GM12872 (cell line): ENCODE measurements around the gene TTC9.

Experiments used
- TF ChIP-seq, protein P1 (sequence below): IDR thresholded peaks from 3 replicates; pipeline ENCODE4 v1.5.1; 2011; ENCODE audit warnings: low read depth, mild to moderate bottlenecking, low read length, moderate library complexity; ENCODE audit not compliant: insufficient read depth

TTC9 gene

DNA sequence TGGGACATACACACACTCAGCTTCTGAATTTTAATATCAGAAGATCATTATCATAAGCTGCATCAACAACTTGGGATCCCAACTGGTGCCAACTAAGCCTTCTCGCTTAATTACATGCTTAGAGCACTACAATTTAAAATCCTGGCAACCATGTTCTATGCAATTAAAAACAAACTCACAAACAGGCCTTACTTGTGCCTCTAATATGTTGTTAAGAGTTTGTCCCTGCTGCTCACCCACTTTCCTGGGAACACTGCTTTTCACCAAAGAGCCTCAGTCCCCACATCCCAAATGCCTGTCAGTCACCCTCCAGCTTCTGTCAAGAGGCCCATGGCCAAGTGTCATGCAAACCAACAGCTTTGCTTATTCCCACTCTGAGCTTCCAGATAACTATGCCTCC lies 69.7 kb downstream of the TTC9 start:
- TF ChIP-seq, protein P1, sequence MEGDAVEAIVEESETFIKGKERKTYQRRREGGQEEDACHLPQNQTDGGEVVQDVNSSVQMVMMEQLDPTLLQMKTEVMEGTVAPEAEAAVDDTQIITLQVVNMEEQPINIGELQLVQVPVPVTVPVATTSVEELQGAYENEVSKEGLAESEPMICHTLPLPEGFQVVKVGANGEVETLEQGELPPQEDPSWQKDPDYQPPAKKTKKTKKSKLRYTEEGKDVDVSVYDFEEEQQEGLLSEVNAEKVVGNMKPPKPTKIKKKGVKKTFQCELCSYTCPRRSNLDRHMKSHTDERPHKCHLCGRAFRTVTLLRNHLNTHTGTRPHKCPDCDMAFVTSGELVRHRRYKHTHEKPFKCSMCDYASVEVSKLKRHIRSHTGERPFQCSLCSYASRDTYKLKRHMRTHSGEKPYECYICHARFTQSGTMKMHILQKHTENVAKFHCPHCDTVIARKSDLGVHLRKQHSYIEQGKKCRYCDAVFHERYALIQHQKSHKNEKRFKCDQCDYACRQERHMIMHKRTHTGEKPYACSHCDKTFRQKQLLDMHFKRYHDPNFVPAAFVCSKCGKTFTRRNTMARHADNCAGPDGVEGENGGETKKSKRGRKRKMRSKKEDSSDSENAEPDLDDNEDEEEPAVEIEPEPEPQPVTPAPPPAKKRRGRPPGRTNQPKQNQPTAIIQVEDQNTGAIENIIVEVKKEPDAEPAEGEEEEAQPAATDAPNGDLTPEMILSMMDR, result no peak

DNA sequence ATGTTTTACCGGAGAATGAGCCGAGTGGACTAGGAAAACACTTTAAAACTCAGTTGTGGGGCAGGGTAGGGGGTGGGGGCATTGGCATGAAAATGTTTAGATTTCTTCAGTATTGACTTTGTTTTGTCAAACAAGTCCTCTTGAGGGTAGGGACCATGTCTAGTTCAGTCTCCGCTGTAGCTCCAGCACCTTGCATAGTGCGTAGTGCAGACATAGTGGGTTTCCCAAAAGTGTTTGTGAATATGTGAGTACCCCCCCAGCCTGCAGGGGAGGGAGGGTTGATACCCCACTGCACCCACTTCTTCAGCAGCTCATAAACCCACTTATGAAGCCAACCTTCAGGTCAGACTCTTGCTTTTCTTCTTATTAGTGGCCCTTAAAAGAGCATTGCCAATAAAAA lies 71.4 kb downstream of the TTC9 start:
- TF ChIP-seq, protein P1, result no peak

DNA sequence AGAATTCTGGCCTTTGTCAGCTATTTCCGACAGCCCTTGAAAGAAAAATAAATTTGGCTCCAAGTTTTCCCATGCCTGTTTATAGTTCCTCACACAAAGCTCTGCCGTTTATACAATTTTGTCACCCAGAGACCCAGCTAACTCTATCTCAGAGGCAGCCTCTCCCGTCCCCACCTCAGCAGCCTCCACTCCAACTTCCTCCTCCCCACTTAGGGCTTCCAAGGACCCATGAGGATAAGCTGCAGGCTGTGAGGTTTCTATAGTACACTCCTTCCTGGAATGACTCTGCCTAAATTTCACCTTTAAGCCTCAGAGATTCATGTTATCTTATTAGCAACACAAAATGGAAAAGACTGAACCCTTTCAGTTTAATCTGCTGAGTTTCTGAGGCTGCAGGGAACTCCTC lies 71.8 kb downstream of the TTC9 start:
- TF ChIP-seq, protein P1, result no peak

DNA sequence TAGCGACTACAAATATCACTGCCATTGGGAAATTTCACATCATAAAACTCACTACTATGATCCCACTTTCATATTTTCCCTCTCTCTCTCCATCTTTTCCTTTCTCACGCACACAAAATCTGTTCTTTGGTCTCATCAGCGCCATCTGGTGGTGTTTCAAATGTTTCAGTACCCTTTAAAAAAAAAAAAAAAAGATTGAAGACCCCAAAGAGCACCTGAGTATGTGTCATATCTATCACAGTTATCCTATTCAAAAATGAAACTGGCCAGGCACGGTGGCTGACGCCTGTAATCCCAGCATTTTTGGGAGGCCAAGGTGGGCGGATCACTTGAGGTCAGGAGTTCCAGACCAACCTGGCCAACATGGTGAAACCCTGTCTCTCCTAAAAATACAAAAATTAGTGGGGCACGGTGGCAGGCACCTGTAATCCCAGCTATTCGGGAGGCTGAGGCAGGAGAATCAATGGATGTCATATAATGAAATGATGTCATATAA lies 72.4 kb downstream of the TTC9 start:
- TF ChIP-seq, protein P1, result peak; percentile 54; the same call in 2 of the 3 replicates

DNA sequence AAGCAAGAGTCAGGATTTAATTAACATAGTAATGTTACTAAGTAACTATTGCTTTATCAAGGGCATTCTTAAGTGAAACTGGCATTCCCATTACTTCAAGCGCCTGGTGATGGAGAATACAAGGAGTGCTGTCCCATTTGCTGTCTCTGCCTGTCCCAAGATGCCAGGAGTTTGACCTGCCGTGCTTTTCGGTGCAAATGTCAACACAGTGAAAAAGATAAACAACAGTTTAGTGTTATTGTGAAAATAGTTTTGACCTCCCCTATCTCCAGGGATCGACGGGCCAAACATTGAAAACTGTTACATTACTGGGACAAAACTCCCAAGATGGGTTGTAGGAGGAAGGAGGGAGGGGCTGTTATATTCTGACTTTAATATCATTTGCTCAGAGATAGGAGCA lies 74.8 kb downstream of the TTC9 start:
- TF ChIP-seq, protein P1, result no peak

DNA sequence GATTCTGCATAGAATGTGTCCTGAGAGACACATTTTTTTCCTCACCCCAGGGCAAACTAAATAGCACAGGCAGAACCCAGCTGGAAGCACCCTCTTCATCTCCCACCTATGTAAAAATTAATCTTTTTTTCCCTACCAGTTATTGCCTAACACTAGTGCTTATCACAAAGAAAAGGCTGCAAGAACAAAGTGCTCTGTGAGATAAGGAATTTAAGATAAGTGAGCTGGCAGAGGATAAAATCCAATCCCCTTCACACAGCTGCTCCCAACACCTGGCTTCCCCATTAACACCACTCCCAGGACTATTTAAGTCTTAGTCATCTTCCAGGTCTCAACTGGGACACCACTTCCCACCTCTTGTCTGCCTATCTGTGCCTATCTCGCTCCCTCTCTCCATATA lies 75.2 kb downstream of the TTC9 start:
- TF ChIP-seq, protein P1, result no peak

DNA sequence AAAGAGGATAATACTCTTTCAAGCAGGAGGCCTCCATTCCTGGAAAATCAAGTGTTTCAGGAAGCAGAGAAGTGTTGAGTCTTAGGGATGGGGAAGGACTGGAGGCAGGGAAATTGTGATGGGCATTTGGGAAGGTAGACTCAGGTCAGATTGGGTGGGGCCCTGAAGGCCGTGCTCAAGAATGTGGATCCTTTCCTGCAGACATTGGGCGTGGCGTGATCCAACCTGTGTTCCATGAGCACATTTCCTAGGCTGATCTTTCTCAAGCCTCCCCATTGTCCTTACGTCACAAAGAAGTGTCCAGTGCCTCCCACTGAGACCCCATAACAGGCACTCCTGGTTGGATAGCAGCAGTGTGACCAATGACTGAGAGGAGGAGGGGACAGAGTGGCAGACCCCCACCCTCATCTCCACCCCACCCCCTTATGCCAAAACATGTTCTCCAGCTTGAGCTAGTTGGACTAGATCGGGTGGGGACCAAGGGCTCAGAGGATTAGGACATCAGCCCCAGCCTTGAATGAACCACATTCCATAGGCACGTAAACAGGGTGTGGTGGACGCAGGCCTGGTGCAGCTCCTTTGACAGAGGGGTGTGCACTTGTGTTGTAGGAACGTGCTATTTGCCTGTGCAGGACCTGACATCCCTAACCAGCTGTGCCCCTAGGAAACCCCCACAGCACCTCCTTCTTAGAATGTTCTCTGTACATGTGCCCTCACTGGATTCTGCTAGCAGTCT lies 76.8 kb downstream of the TTC9 start:
- TF ChIP-seq, protein P1, result no peak
